SK-N-SH treated with all-trans-retinoic acid at 6 μM for 48 hours (cell line): Measurements from ENCODE around the gene DLK1.

Experiments used
- ATAC-seq: fragments of 200-7000 bp; cut with Tn5 transposase; 3 replicates; pipeline ENCODE4 v1.9.1; 2020; ENCODE audit warnings: mild to moderate bottlenecking, moderate library complexity
- ARNTL ChIP-seq: fragments of 450-650 bp; formaldehyde crosslinking; IDR thresholded peaks from 2 replicates; pipeline ENCODE4 v1.5.0; 2020; ENCODE audit warnings: low read depth, mild to moderate bottlenecking, moderate library complexity, borderline replicate concordance
- BACH2 ChIP-seq: fragments of 250-450 bp; sonication (Bioruptor Pico); IDR thresholded peaks from 2 replicates; pipeline ENCODE4 v1.9.0; 2021; ENCODE audit warnings: mild to moderate bottlenecking, borderline replicate concordance
- CSDC2 ChIP-seq: fragments of 250-450 bp; sonication (Bioruptor Pico); IDR thresholded peaks from 2 replicates; pipeline ENCODE4 v1.5.0; 2020; ENCODE audit warnings: mild to moderate bottlenecking, moderate library complexity
- ESRRG ChIP-seq: fragments of 250-450 bp; sonication (Bioruptor Pico); IDR thresholded peaks from 2 replicates; pipeline ENCODE4 v1.6.1; 2021; ENCODE audit warnings: mild to moderate bottlenecking
- GLIS3 ChIP-seq: fragments of 250-450 bp; sonication (Bioruptor Pico); IDR thresholded peaks from 2 replicates; pipeline ENCODE4 v1.5.0; 2020; ENCODE audit warnings: mild to moderate bottlenecking, moderate library complexity
- ISL1 ChIP-seq: fragments of 250-450 bp; sonication (Bioruptor Pico); IDR thresholded peaks from 2 replicates; pipeline ENCODE4 v2.1.2; 2022; ENCODE audit warnings: mild to moderate bottlenecking, moderate library complexity
- OSR1 ChIP-seq: fragments of 250-450 bp; sonication (Bioruptor Pico); IDR thresholded peaks from 2 replicates; pipeline ENCODE4 v1.8.0; 2022; ENCODE audit warnings: moderate library complexity, mild to moderate bottlenecking, inconsistent platforms
- PPARA ChIP-seq: fragments of 250-450 bp; sonication (Bioruptor Pico); IDR thresholded peaks from 2 replicates; pipeline ENCODE4 v1.5.0; 2020; ENCODE audit warnings: mild to moderate bottlenecking, borderline replicate concordance
- RARB ChIP-seq: fragments of 250-450 bp; sonication (Bioruptor Pico); IDR thresholded peaks from 2 replicates; pipeline ENCODE4 v1.8.0; 2021; ENCODE audit warnings: mild to moderate bottlenecking, moderate library complexity
- TCF4 ChIP-seq: fragments of 250-450 bp; sonication (Bioruptor Pico); IDR thresholded peaks from 2 replicates; pipeline ENCODE4 v1.8.0; 2021; ENCODE audit warnings: mild to moderate bottlenecking, moderate library complexity, borderline replicate concordance
- TOX ChIP-seq: fragments of 250-450 bp; sonication (Bioruptor Pico); IDR thresholded peaks from 2 replicates; pipeline ENCODE4 v1.8.0; 2021; ENCODE audit warnings: mild to moderate bottlenecking, moderate library complexity, borderline replicate concordance
- ZFP3 ChIP-seq: fragments of 250-450 bp; sonication (Bioruptor Pico); IDR thresholded peaks from 2 replicates; pipeline ENCODE4 v1.5.0; 2020; ENCODE audit warnings: mild to moderate bottlenecking, moderate library complexity
- ZNF565 ChIP-seq: fragments of 450-650 bp; formaldehyde crosslinking; conservative IDR thresholded peaks from 2 replicates; pipeline ENCODE4 v1.5.0; 2020; ENCODE audit warnings: low read depth, mild to moderate bottlenecking, moderate library complexity
- ZNF70 ChIP-seq: fragments of 450-650 bp; formaldehyde crosslinking; IDR thresholded peaks from 2 replicates; pipeline ENCODE4 v1.5.0; 2020; ENCODE audit warnings: mild to moderate bottlenecking, moderate library complexity
- ZNF8 ChIP-seq: fragments of 450-650 bp; formaldehyde crosslinking; IDR thresholded peaks from 2 replicates; pipeline ENCODE4 v1.5.0; 2020; ENCODE audit warnings: mild to moderate bottlenecking, moderate library complexity
- TF ChIP-seq, protein P1 (sequence below): fragments of 250-450 bp; sonication (Bioruptor Pico); IDR thresholded peaks from 2 replicates; pipeline ENCODE4 v1.8.0; 2020; ENCODE audit warnings: mild to moderate bottlenecking, moderate library complexity, borderline replicate concordance
- TF ChIP-seq, protein P2 (sequence below): fragments of 250-450 bp; sonication (Bioruptor Pico); IDR thresholded peaks from 2 replicates; pipeline ENCODE4 v1.8.0; 2021; ENCODE audit warnings: low read depth, mild to moderate bottlenecking, moderate library complexity, borderline replicate concordance
- TF ChIP-seq, protein P3 (sequence below): fragments of 250-450 bp; sonication (Bioruptor Pico); IDR thresholded peaks from 2 replicates; pipeline ENCODE4 v1.5.1; 2020; ENCODE audit warnings: low read depth, mild to moderate bottlenecking, moderate library complexity
- TF ChIP-seq, protein P4 (sequence below): fragments of 250-450 bp; sonication (Bioruptor Pico); IDR thresholded peaks from 2 replicates; pipeline ENCODE4 v1.5.1; 2021; ENCODE audit warnings: mild to moderate bottlenecking, moderate library complexity
- TF ChIP-seq, protein P5 (sequence below): fragments of 250-450 bp; sonication (Bioruptor Pico); IDR thresholded peaks from 2 replicates; pipeline ENCODE4 v1.5.0; 2020; ENCODE audit warnings: mild to moderate bottlenecking, moderate library complexity

DLK1 gene

DNA sequence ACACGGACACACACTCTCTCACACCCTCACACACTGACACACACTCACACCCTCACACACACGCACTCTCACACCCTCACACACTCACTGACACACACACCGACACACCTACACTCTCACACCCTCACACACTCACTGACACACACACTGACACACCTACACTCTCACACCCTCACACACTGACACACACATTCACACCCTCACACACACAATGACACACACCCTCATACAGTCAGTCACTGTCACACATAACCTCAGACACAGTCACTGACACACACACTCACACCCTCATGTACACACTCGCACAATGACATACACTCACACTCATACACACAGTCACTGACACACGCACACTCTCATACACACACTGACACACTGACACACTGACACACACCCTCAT lies 19.8 kb upstream of the DLK1 start:
- TF ChIP-seq TOX (CRISPR knock-in tag) (no peak), BACH2 (CRISPR knock-in tag) (no peak), ZNF8 (no peak), ZNF565 (CRISPR knock-in tag) (no peak), ESRRG (CRISPR knock-in tag) (no peak), ISL1 (CRISPR knock-in tag) (no peak), ARNTL (CRISPR knock-in tag) (no peak), ZNF70 (CRISPR knock-in tag) (no peak), OSR1 (CRISPR knock-in tag) (no peak), ZFP3 (CRISPR knock-in tag) (no peak), TCF4 (no peak)
- TF ChIP-seq, protein P1, sequence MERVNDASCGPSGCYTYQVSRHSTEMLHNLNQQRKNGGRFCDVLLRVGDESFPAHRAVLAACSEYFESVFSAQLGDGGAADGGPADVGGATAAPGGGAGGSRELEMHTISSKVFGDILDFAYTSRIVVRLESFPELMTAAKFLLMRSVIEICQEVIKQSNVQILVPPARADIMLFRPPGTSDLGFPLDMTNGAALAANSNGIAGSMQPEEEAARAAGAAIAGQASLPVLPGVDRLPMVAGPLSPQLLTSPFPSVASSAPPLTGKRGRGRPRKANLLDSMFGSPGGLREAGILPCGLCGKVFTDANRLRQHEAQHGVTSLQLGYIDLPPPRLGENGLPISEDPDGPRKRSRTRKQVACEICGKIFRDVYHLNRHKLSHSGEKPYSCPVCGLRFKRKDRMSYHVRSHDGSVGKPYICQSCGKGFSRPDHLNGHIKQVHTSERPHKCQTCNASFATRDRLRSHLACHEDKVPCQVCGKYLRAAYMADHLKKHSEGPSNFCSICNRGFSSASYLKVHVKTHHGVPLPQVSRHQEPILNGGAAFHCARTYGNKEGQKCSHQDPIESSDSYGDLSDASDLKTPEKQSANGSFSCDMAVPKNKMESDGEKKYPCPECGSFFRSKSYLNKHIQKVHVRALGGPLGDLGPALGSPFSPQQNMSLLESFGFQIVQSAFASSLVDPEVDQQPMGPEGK (CRISPR knock-in tag), result no peak
- TF ChIP-seq, protein P2, sequence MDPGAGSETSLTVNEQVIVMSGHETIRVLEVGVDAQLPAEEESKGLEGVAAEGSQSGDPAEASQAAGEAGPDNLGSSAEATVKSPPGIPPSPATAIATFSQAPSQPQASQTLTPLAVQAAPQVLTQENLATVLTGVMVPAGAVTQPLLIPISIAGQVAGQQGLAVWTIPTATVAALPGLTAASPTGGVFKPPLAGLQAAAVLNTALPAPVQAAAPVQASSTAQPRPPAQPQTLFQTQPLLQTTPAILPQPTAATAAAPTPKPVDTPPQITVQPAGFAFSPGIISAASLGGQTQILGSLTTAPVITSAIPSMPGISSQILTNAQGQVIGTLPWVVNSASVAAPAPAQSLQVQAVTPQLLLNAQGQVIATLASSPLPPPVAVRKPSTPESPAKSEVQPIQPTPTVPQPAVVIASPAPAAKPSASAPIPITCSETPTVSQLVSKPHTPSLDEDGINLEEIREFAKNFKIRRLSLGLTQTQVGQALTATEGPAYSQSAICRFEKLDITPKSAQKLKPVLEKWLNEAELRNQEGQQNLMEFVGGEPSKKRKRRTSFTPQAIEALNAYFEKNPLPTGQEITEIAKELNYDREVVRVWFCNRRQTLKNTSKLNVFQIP, result no peak
- TF ChIP-seq, protein P3, sequence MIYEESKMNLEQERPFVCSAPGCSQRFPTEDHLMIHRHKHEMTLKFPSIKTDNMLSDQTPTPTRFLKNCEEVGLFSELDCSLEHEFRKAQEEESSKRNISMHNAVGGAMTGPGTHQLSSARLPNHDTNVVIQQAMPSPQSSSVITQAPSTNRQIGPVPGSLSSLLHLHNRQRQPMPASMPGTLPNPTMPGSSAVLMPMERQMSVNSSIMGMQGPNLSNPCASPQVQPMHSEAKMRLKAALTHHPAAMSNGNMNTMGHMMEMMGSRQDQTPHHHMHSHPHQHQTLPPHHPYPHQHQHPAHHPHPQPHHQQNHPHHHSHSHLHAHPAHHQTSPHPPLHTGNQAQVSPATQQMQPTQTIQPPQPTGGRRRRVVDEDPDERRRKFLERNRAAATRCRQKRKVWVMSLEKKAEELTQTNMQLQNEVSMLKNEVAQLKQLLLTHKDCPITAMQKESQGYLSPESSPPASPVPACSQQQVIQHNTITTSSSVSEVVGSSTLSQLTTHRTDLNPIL (CRISPR knock-in tag), result no peak
- TF ChIP-seq, protein P4, sequence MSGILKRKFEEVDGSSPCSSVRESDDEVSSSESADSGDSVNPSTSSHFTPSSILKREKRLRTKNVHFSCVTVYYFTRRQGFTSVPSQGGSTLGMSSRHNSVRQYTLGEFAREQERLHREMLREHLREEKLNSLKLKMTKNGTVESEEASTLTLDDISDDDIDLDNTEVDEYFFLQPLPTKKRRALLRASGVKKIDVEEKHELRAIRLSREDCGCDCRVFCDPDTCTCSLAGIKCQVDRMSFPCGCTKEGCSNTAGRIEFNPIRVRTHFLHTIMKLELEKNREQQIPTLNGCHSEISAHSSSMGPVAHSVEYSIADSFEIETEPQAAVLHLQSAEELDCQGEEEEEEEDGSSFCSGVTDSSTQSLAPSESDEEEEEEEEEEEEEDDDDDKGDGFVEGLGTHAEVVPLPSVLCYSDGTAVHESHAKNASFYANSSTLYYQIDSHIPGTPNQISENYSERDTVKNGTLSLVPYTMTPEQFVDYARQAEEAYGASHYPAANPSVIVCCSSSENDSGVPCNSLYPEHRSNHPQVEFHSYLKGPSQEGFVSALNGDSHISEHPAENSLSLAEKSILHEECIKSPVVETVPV (CRISPR knock-in tag), result no peak
- no peak for ATAC-seq

DNA sequence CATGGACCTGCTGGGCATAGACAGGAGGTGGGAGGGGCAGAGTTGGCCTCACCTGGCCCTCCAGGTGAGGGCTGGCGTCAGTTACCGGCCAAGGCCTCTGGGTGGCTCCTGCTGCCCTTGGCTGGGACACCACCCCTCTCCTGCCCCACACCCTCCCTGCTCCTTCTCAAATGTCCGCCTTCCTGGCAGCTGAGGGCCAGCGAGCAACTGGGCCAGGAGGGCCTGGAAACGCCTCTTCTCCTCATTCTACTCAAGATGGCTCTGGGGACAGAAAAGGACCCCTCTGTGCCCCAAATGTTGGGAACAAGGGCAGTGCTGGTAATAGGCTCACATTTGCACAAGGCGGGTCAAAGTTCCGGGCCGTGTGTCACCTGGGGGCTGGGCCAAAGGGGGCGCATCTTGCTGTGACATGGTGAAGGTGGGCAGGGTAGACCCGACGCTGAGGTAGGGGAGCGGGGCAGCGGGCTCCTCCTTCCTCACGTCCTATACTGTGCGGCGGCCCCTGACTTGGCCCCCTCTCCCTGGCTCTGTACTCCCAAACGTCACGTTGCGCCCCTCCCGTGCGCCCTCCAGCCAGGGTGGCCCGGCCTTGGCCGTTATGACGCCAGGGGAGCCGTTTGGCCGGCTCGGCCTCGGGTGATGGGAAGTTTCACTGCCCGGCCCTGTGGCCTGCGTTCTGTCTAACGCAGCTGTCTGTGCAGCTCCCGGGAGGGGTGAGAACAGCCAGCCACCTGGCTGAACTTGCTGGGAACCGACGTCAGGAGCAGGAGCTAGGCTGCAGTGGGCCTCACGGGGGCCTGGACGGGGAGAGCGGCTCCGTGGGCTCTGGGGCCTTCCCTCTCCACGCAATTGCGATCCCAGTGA lies 18.0 kb upstream of the DLK1 start:
- ATAC-seq, result no peak
- no peak for TF ChIP-seq ZFP3 (CRISPR knock-in tag)
- TF ChIP-seq GLIS3, result no peak
- TF ChIP-seq RARB (CRISPR knock-in tag), result no peak
- TF ChIP-seq TOX (CRISPR knock-in tag), result no peak
- TF ChIP-seq ESRRG (CRISPR knock-in tag), result no peak
- TF ChIP-seq, protein P3 (CRISPR knock-in tag), result no peak
- TF ChIP-seq ARNTL (CRISPR knock-in tag), result no peak
- TF ChIP-seq PPARA (CRISPR knock-in tag), result no peak
- TF ChIP-seq ZNF565 (CRISPR knock-in tag), result no peak
- no peak for TF ChIP-seq CSDC2 (CRISPR knock-in tag)
- TF ChIP-seq ZNF70 (CRISPR knock-in tag), result no peak
- TF ChIP-seq ISL1 (CRISPR knock-in tag), result no peak
- no peak for TF ChIP-seq OSR1 (CRISPR knock-in tag)

DNA sequence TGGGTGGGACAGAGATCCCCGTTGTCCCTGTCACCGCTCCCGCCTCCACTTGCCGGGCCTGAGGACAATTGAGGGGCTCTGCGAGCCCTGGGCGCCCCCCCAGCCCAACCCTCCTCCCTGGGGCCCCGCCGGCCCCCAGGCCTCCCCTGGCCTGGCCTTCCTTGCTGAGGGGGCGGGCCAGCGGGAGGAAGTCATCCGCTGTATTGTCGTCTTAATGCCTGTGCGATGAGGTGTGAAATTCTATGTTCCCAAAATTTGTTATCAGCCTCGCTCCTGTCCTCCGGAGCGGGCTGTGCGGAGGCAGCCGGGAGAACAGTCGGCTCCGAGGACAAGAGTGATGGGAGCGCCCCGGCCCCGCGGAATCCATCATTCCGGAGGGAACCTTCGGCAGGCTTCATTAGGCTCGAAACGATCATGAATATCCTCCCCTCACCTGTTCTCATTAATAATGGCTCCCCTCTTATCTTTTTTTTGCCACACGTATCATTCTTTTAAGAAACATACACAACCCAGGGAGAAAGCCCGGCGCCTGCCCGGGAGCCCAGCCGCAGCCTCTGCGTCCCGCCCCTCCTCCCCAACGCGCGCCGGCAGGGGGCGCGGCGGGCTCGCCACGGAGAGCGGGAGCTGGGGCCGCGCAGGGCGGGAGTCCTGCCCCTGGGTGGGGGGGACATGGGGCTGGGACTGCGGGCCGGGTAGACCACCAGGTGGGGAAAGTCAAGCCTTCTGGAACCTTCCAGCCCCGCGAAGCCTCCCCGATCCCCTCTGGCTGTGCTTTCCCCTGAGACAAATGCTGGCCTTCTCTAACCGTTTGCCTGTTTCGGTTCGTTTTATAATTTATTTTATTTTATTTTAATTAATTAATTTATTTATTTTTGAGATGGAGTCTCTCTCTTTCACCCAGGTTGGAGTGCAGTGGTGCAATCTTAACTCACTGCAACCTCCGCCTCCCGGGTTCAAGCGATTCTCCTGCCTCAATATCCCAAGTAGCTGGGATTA lies 17.1 kb upstream of the DLK1 start:
- ATAC-seq, result no peak
- no peak for TF ChIP-seq TOX (CRISPR knock-in tag)
- TF ChIP-seq PPARA (CRISPR knock-in tag), result no peak
- TF ChIP-seq RARB (CRISPR knock-in tag), result no peak
- TF ChIP-seq, protein P3 (CRISPR knock-in tag), result no peak
- TF ChIP-seq, protein P4 (CRISPR knock-in tag), result no peak
- TF ChIP-seq BACH2 (CRISPR knock-in tag), result no peak
- TF ChIP-seq, protein P5, sequence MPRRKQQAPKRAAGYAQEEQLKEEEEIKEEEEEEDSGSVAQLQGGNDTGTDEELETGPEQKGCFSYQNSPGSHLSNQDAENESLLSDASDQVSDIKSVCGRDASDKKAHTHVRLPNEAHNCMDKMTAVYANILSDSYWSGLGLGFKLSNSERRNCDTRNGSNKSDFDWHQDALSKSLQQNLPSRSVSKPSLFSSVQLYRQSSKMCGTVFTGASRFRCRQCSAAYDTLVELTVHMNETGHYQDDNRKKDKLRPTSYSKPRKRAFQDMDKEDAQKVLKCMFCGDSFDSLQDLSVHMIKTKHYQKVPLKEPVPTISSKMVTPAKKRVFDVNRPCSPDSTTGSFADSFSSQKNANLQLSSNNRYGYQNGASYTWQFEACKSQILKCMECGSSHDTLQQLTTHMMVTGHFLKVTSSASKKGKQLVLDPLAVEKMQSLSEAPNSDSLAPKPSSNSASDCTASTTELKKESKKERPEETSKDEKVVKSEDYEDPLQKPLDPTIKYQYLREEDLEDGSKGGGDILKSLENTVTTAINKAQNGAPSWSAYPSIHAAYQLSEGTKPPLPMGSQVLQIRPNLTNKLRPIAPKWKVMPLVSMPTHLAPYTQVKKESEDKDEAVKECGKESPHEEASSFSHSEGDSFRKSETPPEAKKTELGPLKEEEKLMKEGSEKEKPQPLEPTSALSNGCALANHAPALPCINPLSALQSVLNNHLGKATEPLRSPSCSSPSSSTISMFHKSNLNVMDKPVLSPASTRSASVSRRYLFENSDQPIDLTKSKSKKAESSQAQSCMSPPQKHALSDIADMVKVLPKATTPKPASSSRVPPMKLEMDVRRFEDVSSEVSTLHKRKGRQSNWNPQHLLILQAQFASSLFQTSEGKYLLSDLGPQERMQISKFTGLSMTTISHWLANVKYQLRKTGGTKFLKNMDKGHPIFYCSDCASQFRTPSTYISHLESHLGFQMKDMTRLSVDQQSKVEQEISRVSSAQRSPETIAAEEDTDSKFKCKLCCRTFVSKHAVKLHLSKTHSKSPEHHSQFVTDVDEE (CRISPR knock-in tag), result no peak
